ENCODE measurements around the gene FES.
A peak's percentile ranks its signal among the peaks of the same experiment; 100 is the strongest.

Gene FES

GRCh38 chr15:90878660-90879059 is 5.6 kb upstream of the FES start:
- no peak for TF ChIP-seq CTCF (conservative IDR thresholded peaks at IDR 0.05)
- no peak overlapping the region for H3K27ac ChIP-seq

GRCh38 chr15:90879730-90880366 is 4.5 kb upstream of the FES start:
- TF ChIP-seq CTCF (conservative IDR thresholded peaks at IDR 0.05), result no peak
- no peak overlapping the region for H3K27ac ChIP-seq

DNA sequence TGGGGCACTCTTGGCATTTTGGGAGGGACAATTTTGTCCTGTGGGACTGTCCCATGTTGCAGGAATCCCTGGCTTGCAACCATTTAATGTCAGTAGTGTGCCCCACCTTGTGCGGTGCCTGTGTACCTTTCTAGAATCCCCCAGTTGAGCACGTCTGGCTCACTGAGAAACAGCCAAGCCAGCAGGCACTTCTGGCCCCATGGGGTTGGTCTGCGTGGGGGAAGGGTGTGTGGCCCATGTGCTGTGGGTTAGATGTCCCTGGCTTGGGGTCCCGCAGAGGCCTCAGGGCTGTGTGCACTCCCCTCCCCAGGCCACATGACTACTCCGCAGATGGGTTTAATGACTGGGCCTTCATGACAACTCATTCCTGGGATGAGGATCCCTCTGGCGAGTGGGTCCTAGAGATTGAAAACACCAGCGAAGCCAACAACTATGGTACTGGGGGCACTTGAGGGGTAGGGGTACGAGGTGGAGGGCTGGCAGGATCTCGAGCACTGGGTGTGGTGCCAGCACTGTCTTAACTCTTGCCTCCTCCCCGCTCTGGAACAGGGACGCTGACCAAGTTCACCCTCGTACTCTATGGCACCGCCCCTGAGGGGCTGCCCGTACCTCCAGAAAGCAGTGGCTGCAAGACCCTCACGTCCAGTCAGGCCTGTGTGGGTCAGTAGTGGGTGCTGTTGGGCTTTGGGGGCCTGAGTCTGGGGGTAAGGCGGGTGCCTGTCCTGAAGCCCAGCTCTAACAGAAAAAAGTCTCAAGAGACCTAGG is 3.7 kb upstream of the FES start:
- no peak for TF ChIP-seq CTCF (conservative IDR thresholded peaks at IDR 0.05)
- H3K27ac ChIP-seq, result no peak overlapping the region

DNA sequence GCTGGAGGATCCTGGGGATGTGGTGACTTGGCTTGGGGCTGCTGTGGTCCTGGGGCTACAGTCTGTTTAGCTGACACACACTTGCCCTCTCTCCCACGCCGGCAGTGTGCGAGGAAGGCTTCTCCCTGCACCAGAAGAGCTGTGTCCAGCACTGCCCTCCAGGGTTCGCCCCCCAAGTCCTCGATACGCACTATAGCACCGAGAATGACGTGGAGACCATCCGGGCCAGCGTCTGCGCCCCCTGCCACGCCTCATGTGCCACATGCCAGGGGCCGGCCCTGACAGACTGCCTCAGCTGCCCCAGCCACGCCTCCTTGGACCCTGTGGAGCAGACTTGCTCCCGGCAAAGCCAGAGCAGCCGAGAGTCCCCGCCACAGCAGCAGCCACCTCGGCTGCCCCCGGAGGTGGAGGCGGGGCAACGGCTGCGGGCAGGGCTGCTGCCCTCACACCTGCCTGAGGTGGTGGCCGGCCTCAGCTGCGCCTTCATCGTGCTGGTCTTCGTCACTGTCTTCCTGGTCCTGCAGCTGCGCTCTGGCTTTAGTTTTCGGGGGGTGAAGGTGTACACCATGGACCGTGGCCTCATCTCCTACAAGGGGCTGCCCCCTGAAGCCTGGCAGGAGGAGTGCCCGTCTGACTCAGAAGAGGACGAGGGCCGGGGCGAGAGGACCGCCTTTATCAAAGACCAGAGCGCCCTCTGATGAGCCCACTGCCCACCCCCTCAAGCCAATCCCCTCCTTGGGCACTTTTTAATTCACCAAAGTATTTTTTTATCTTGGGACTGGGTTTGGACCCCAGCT is 2.9 kb upstream of the FES start:
- TF ChIP-seq CTCF (conservative IDR thresholded peaks at IDR 0.05), result no peak

GRCh38 chr15:90881978-90882721 is 2.2 kb upstream of the FES start:
- TF ChIP-seq CTCF (conservative IDR thresholded peaks at IDR 0.05), result no peak
- 0 out of 2 replicates have a peak overlapping the region, but pooled peaks have one; percentile 1 for H3K27ac ChIP-seq

More for the DNA sequence above, 2.9 kb upstream of the FES start:
- H3K27ac ChIP-seq, result no peak overlapping the region

- no peak for TF ChIP-seq CTCF (conservative IDR thresholded peaks at IDR 0.05)
- peak overlapping the region; percentile 83 for H3K27ac ChIP-seq
Measured at GRCh38 chr15:90882781-90883525, 1.4 kb upstream of the FES start.

Data from VCaP (cell line).